ENCODE data around the gene SCRN2.

The SCRN2 gene

GRCh38 chr17:47871048-47871447 is 30.0 kb upstream of the SCRN2 start:
- no peak for ATAC-seq
- TF ChIP-seq ZFP3 (CRISPR knock-in tag; IDR thresholded peaks at IDR 0.05) = no peak
- TF ChIP-seq ZC3H10 (CRISPR knock-in tag; IDR thresholded peaks at IDR 0.05) = no peak
- no peak for TF ChIP-seq ZNF8 (CRISPR knock-in tag; IDR thresholded peaks at IDR 0.05)
- no peak for TF ChIP-seq CREB5 (CRISPR knock-in tag; IDR thresholded peaks at IDR 0.05; ENCODE audit: low read depth)
- no peak for TF ChIP-seq TCF4 (CRISPR knock-in tag; IDR thresholded peaks at IDR 0.05; ENCODE audit: borderline replicate concordance)
- no peak for TF ChIP-seq PPARA (CRISPR knock-in tag; IDR thresholded peaks at IDR 0.05; ENCODE audit: borderline replicate concordance)
- TF ChIP-seq OSR1 (CRISPR knock-in tag; IDR thresholded peaks at IDR 0.05) = no peak
- no peak for TF ChIP-seq ESRRG (CRISPR knock-in tag; IDR thresholded peaks at IDR 0.05)
- no peak for TF ChIP-seq GLIS3 (CRISPR knock-in tag; IDR thresholded peaks at IDR 0.05)
- TF ChIP-seq ZNF70 (CRISPR knock-in tag; IDR thresholded peaks at IDR 0.05) = no peak
- no peak for TF ChIP-seq RARB (CRISPR knock-in tag; IDR thresholded peaks at IDR 0.05)
- no peak for TF ChIP-seq ISL1 (CRISPR knock-in tag; IDR thresholded peaks at IDR 0.05)
- TF ChIP-seq CSDC2 (CRISPR knock-in tag; IDR thresholded peaks at IDR 0.05) = no peak
- no peak for TF ChIP-seq SNAI2 (CRISPR knock-in tag; IDR thresholded peaks at IDR 0.05)
- no peak for TF ChIP-seq ZFP30 (CRISPR knock-in tag; IDR thresholded peaks at IDR 0.05)
- TF ChIP-seq ZNF565 (CRISPR knock-in tag; conservative IDR thresholded peaks at IDR 0.05; ENCODE audit: low read depth) = no peak
- TF ChIP-seq BACH2 (CRISPR knock-in tag; IDR thresholded peaks at IDR 0.05; ENCODE audit: borderline replicate concordance) = no peak
- TF ChIP-seq PATZ1 (CRISPR knock-in tag; IDR thresholded peaks at IDR 0.05; ENCODE audit: borderline replicate concordance) = no peak

- TF ChIP-seq SNAI2 (CRISPR knock-in tag; IDR thresholded peaks at IDR 0.05) = no peak
- no peak for TF ChIP-seq RARB (CRISPR knock-in tag; IDR thresholded peaks at IDR 0.05)
- no peak for TF ChIP-seq BACH2 (CRISPR knock-in tag; IDR thresholded peaks at IDR 0.05; ENCODE audit: borderline replicate concordance)
- no peak for TF ChIP-seq ZC3H10 (CRISPR knock-in tag; IDR thresholded peaks at IDR 0.05)
- no peak for TF ChIP-seq GLIS3 (CRISPR knock-in tag; IDR thresholded peaks at IDR 0.05)
- no peak for TF ChIP-seq TSHZ2 (CRISPR knock-in tag; IDR thresholded peaks at IDR 0.05)
- no peak for TF ChIP-seq CREB5 (CRISPR knock-in tag; IDR thresholded peaks at IDR 0.05; ENCODE audit: low read depth)
- ATAC-seq = no peak
Observed at GRCh38 chr17:47870056-47870455, 29.0 kb upstream of the SCRN2 start.

GRCh38 chr17:47869114-47869513 is 28.0 kb upstream of the SCRN2 start:
- ATAC-seq = no peak
- TF ChIP-seq SNAI2 (CRISPR knock-in tag; IDR thresholded peaks at IDR 0.05) = no peak
- no peak for TF ChIP-seq ZC3H10 (CRISPR knock-in tag; IDR thresholded peaks at IDR 0.05)
- TF ChIP-seq TCF4 (CRISPR knock-in tag; IDR thresholded peaks at IDR 0.05; ENCODE audit: borderline replicate concordance) = no peak
- TF ChIP-seq BACH2 (CRISPR knock-in tag; IDR thresholded peaks at IDR 0.05; ENCODE audit: borderline replicate concordance) = no peak
- no peak for TF ChIP-seq ZFP3 (CRISPR knock-in tag; IDR thresholded peaks at IDR 0.05)
- no peak for TF ChIP-seq ISL1 (CRISPR knock-in tag; IDR thresholded peaks at IDR 0.05)
- TF ChIP-seq CSRNP3 (CRISPR knock-in tag; IDR thresholded peaks at IDR 0.05) = no peak
- no peak for TF ChIP-seq TSHZ2 (CRISPR knock-in tag; IDR thresholded peaks at IDR 0.05)
- TF ChIP-seq ARNTL (CRISPR knock-in tag; IDR thresholded peaks at IDR 0.05; ENCODE audit: borderline replicate concordance, low read depth) = no peak
- no peak for TF ChIP-seq PATZ1 (CRISPR knock-in tag; IDR thresholded peaks at IDR 0.05; ENCODE audit: borderline replicate concordance)
- no peak for TF ChIP-seq RARB (CRISPR knock-in tag; IDR thresholded peaks at IDR 0.05)
- no peak for TF ChIP-seq OSR1 (CRISPR knock-in tag; IDR thresholded peaks at IDR 0.05)
- TF ChIP-seq CREB5 (CRISPR knock-in tag; IDR thresholded peaks at IDR 0.05; ENCODE audit: low read depth) = no peak

Measured in SK-N-SH treated with all-trans-retinoic acid at 6 μM for 48 hours (cell line).